ENCODE results near the gene TMEM184A. TPM values are rescaled to one million over a fixed set of nuclear protein-coding genes. Genes with fewer than 3 reads are reported as not detected.

Gene TMEM184A
- total and polyA plus RNA-seq, 2 donors (not counting 3 experiments of a cell fraction or from before 2014, with no cell fraction given) = 0.48 TPM; not detected in 1

DNA sequence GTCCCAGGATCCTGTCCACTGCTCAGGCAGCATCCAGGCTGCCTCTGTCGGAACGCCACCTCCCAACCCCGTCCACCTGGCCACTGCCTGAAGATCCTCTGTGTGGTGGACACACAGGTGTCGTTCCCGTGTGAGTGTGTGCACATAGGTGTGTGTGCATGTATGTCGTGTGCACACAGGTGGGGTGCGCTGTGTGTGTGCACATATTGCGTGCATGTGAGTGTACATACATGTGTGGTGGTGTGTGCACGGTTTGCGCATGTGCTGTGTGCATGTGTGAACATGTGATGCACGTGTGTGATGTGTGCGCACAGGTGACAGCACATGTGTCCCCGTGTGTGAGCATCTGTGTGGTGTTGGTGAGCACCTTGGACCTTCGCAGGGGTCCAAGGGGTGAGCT is 7.1 kb downstream of the TMEM184A start:
- Histone ChIP-seq H3K9ac (replicated peaks; ENCODE audit: extremely low read depth, insufficient read depth, low read length) (no peak overlapping the region), H4K20me1 (replicated peaks; ENCODE audit: control insufficient read depth, extremely low read depth, insufficient read depth, low read length) (no peaks in the 10 kb centered on the region), H3K27me3 (ENCODE audit: control insufficient read depth in 2 of 2, insufficient read depth in 2 of 2, low read length in 2 of 2) (no peaks in the 10 kb centered on the region), H3K4me1 (ENCODE audit: control insufficient read depth, extremely low read depth, insufficient read depth, low read length) (no peaks in the 10 kb centered on the region), H3K4me3 (replicated peaks in 1 of 3; ENCODE audit: insufficient read depth in 1 of 3, low read depth in 1 of 3, low read length in 3 of 3) (no peak overlapping the region), H3K36me3 (ENCODE audit: control insufficient read depth in 2 of 2, extremely low read depth in 1 of 2, insufficient read depth in 2 of 2, low read length in 2 of 2) (peaks cover under 1 to 2% of the 10 kb centered on the region in 2 experiments), H2AFZ (ENCODE audit: low read depth, low read length) (no peak overlapping the region), H3K9me3 (replicated peaks; ENCODE audit: control insufficient read depth, insufficient read depth, low read length) (no peaks in the 10 kb centered on the region), H3K27ac (ENCODE audit: insufficient read depth, low read depth, low read length) (no peak overlapping the region), H3K79me2 (ENCODE audit: control insufficient read depth, insufficient read depth, low read length) (no peaks in the 10 kb centered on the region), H3K4me2 (ENCODE audit: insufficient read depth, low read length) (no peak overlapping the region), H3K9me1 (replicated peaks; ENCODE audit: control insufficient read depth, extremely low read depth, insufficient read depth, low read length) (no peaks in the 10 kb centered on the region)
- TF ChIP-seq, protein P1, sequence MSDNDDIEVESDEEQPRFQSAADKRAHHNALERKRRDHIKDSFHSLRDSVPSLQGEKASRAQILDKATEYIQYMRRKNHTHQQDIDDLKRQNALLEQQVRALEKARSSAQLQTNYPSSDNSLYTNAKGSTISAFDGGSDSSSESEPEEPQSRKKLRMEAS (IDR thresholded peaks at IDR 0.05; ENCODE audit: insufficient read depth, insufficient read length) = peak; percentile 67
- TF ChIP-seq POLR2A (IDR thresholded peaks at IDR 0.05; ENCODE audit: low read depth, low read length) (no peak), POLR2AphosphoS5 (IDR thresholded peaks at IDR 0.05; ENCODE audit: insufficient read depth, low read depth, low read length) (no peak), FOS (IDR thresholded peaks at IDR 0.05; ENCODE audit: borderline replicate concordance, insufficient read depth, low read length) (no peak)
- POLR2A ChIA-PET = no interaction called here
- no peak for FAIRE-seq
- intact Hi-C loops (cut with micrococcal nuclease) (no loop called here), dilution Hi-C loops (cut with MboI; ENCODE audit: extremely low pct_ligation_motif_present, low sequenced_read_pairs) (no loop called here)
- BruUV-seq (replicated peaks) = no TSS peak
- CTCF ChIA-PET = interaction anchor here (0.6 to 1.6 kb wide), 3 partner anchors 12 to 13 kb away, joined by 4 to 6 read pairs (median 5); no protein-coding TSS in a partner anchor
- DNase-seq (ENCODE audit: low read depth, low spot score) = no peak

DNA sequence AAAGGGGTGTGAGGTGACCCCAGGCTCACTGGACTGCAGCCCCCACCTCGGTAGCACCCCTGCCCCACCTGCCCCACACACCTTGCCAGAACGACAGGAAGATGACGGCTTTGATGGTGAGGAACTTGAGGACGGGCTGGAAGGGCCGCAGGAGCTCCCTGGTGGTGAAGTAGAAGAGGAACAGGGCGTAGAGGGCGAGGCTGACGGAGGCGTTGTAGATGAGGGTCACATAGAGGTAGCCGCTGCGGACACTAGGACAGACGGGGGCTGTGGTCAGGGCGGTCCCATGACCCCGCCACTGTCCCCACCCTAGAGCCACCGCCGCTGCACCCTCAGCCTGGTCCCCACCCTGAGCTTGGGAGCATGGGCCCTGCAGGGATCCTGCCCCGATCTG is 7.6 kb downstream of the TMEM184A start:
- BruUV-seq (replicated peaks) = no TSS peak
- intact Hi-C loops (cut with micrococcal nuclease) = no loop called here
- H3K36me3 ChIP-seq (ENCODE audit: control insufficient read depth in 2 of 2, extremely low read depth in 1 of 2, insufficient read depth in 2 of 2, low read length in 2 of 2) = peaks cover 2% of the 10 kb centered on the region in 2 experiments

More for the DNA sequence above, 7.6 kb downstream of the TMEM184A start:
- TF ChIP-seq, protein P1 (IDR thresholded peaks at IDR 0.05; ENCODE audit: insufficient read depth, insufficient read length) = no peak
- dilution Hi-C loops (cut with MboI; ENCODE audit: extremely low pct_ligation_motif_present, low sequenced_read_pairs) = no loop called here
- no peak overlapping the region for H3K27ac ChIP-seq (ENCODE audit: insufficient read depth, low read depth, low read length)
- H3K27me3 ChIP-seq (ENCODE audit: control insufficient read depth in 2 of 2, insufficient read depth in 2 of 2, low read length in 2 of 2) = no peaks in the 10 kb centered on the region
- no peaks in the 10 kb centered on the region for H3K9me1 ChIP-seq (replicated peaks; ENCODE audit: control insufficient read depth, extremely low read depth, insufficient read depth, low read length)
- DNase-seq (ENCODE audit: low read depth, low spot score) = no peak
- no peak overlapping the region for H3K9ac ChIP-seq (replicated peaks; ENCODE audit: extremely low read depth, insufficient read depth, low read length)
- POLR2A ChIA-PET = no interaction called here
- no peak overlapping the region for H3K4me3 ChIP-seq (replicated peaks in 1 of 3; ENCODE audit: insufficient read depth in 1 of 3, low read depth in 1 of 3, low read length in 3 of 3)
- H3K79me2 ChIP-seq (ENCODE audit: control insufficient read depth, insufficient read depth, low read length) = no peaks in the 10 kb centered on the region
- no peaks in the 10 kb centered on the region for H4K20me1 ChIP-seq (replicated peaks; ENCODE audit: control insufficient read depth, extremely low read depth, insufficient read depth, low read length)
- CTCF ChIA-PET = interaction anchor here (0.7 to 1.6 kb wide), 4 partner anchors 9 to 921 kb away, joined by 3 to 6 read pairs (median 4); no protein-coding TSS in a partner anchor
- H2AFZ ChIP-seq (ENCODE audit: low read depth, low read length) = no peak overlapping the region
- no peaks in the 10 kb centered on the region for H3K9me3 ChIP-seq (replicated peaks; ENCODE audit: control insufficient read depth, insufficient read depth, low read length)
- no peaks in the 10 kb centered on the region for H3K4me1 ChIP-seq (ENCODE audit: control insufficient read depth, extremely low read depth, insufficient read depth, low read length)
- H3K4me2 ChIP-seq (ENCODE audit: insufficient read depth, low read length) = no peak overlapping the region
- FAIRE-seq = no peak

Measured in endothelial cell of umbilical vein (primary cell).